Fibroblast of lung (primary cell): ENCODE results near the gene SLC35F4. TPM values are rescaled to one million over a fixed set of nuclear protein-coding genes. Genes with fewer than 3 reads are reported as not detected.
A peak's percentile ranks its signal among the peaks of the same experiment; 100 is the strongest.
"Not testable (repeated sequence)": the region's sequence is repeated elsewhere in the genome, so short reads cannot be mapped to it uniquely, and the experiment has no call there.

Experiments used
- DNase-seq, 2 donors: peaks; one replicate each; pipeline versions ENCODE4 v3.0.0 to v3.0.0-alpha.2; 2010; ENCODE audit warnings: low read depth in 2 of 2
- H2AFZ ChIP-seq: 2 replicates; pipeline ENCODE4 v1.5.1; 2012; ENCODE audit warnings: low read length, control low read depth, inconsistent platforms
- H3K27ac ChIP-seq: 2 replicates; pipeline ENCODE4 v1.5.1; 2011; ENCODE audit warnings: low read length, control low read depth; ENCODE audit not compliant: insufficient read depth
- H3K27me3 ChIP-seq: 2 replicates; pipeline ENCODE4 v1.5.1; 2011; ENCODE audit warnings: mild to moderate bottlenecking, low read length; ENCODE audit not compliant: control insufficient read depth, insufficient read depth
- H3K36me3 ChIP-seq: 2 replicates; pipeline ENCODE4 v1.5.1; 2011; ENCODE audit warnings: low read length; ENCODE audit not compliant: control insufficient read depth, insufficient read depth
- H3K4me1 ChIP-seq: 2 replicates; pipeline ENCODE4 v1.5.1; 2011; ENCODE audit warnings: low read length; ENCODE audit not compliant: control insufficient read depth, insufficient read depth; ENCODE audit errors: extremely low read depth
- H3K4me2 ChIP-seq: 2 replicates; pipeline ENCODE4 v1.5.1; 2011; ENCODE audit warnings: low read length, control low read depth; ENCODE audit not compliant: insufficient read depth; ENCODE audit errors: extremely low read depth
- H3K4me3 ChIP-seq, 4 experiments: fragments of 200-600 bp in 1 of 4; sonication (generic) in 1 of 4; replicated peaks in 1 of 4; 2 replicates each; pipeline ENCODE4 v1.5.1; 2011 to 2016; ENCODE audit warnings: low read length in 4 of 4, low read depth in 3 of 4, mild to moderate bottlenecking in 3 of 4, control low read depth in 2 of 4, inconsistent platforms in 1 of 4, mixed read lengths in 1 of 4; ENCODE audit not compliant: insufficient read depth in 1 of 4; ENCODE audit errors: control extremely low read depth in 1 of 4
- H3K79me2 ChIP-seq: 2 replicates; pipeline ENCODE4 v1.5.1; 2012; ENCODE audit warnings: mild to moderate bottlenecking, low read length, inconsistent platforms; ENCODE audit not compliant: control insufficient read depth, insufficient read depth
- H3K9ac ChIP-seq: 2 replicates; pipeline ENCODE4 v1.5.1; 2011; ENCODE audit warnings: mild to moderate bottlenecking, low read length, control low read depth; ENCODE audit not compliant: insufficient read depth
- H3K9me3 ChIP-seq: 2 replicates; pipeline ENCODE4 v1.5.1; 2012; ENCODE audit warnings: low read depth, low read length; ENCODE audit not compliant: control insufficient read depth, insufficient read depth
- H4K20me1 ChIP-seq: 2 replicates; pipeline ENCODE4 v1.5.1; 2011; ENCODE audit warnings: low read length; ENCODE audit not compliant: control insufficient read depth, insufficient read depth; ENCODE audit errors: extremely low read depth
- EZH2 ChIP-seq: IDR thresholded peaks from 2 replicates; pipeline ENCODE4 v1.5.1; 2012; ENCODE audit warnings: low read length, control low read depth, mild to moderate bottlenecking; ENCODE audit errors: missing control alignments
- polyA plus RNA-seq, 2 donors: library from polyadenylated mRNA; depleted of rRNA in 1 of 2; stranded (reverse) in 1 of 2; unstranded in 1 of 2; fragments of >200 nt; gene quantifications; 2 replicates each; pipeline ENCODE4 v1.2.1, GENCODE V29; 2011 to 2012; ENCODE audit warnings: missing spikeins in 1 of 2
- total RNA-seq: library from RNA; depleted of rRNA; stranded (reverse); fragments of >200 nt; gene quantifications from 2 replicates; pipeline ENCODE4 v1.2.1, GENCODE V29; 2014
- TF ChIP-seq, protein P1 (sequence below), 2 donors: IDR thresholded peaks in 1 of 2; conservative IDR thresholded peaks in 1 of 2; 1 replicate in 1 of 2; 2 replicates in 1 of 2; pipeline ENCODE4 v1.5.1; 2011 to 2012; ENCODE audit warnings: low read length in 2 of 2, control low read depth in 1 of 2, inconsistent platforms in 1 of 2, low read depth in 1 of 2, mild to moderate bottlenecking in 1 of 2

The SLC35F4 gene
- total and polyA plus RNA-seq, 2 donors (not counting 1 experiment from before 2014, with no cell fraction given), result not detected

GRCh38 chr14:57725399-57726077 is 140.4 kb downstream of the SLC35F4 start:
- Histone ChIP-seq H3K79me2 (no peaks in the 10 kb centered on the region), H3K9ac (no peak overlapping the region), H3K36me3 (no peaks in the 10 kb centered on the region), H2AFZ (no peak overlapping the region), H3K4me1 (no peaks in the 10 kb centered on the region), H3K9me3 (no peaks in the 10 kb centered on the region), H3K27me3 (no peaks in the 10 kb centered on the region), H4K20me1 (no peaks in the 10 kb centered on the region), H3K4me2 (no peak overlapping the region), H3K4me3 (no peak overlapping the region), H3K27ac (no peak overlapping the region)
- peak in 1 of 2 donors; percentile 77 for DNase-seq
- TF ChIP-seq, protein P1, sequence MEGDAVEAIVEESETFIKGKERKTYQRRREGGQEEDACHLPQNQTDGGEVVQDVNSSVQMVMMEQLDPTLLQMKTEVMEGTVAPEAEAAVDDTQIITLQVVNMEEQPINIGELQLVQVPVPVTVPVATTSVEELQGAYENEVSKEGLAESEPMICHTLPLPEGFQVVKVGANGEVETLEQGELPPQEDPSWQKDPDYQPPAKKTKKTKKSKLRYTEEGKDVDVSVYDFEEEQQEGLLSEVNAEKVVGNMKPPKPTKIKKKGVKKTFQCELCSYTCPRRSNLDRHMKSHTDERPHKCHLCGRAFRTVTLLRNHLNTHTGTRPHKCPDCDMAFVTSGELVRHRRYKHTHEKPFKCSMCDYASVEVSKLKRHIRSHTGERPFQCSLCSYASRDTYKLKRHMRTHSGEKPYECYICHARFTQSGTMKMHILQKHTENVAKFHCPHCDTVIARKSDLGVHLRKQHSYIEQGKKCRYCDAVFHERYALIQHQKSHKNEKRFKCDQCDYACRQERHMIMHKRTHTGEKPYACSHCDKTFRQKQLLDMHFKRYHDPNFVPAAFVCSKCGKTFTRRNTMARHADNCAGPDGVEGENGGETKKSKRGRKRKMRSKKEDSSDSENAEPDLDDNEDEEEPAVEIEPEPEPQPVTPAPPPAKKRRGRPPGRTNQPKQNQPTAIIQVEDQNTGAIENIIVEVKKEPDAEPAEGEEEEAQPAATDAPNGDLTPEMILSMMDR (conservative IDR thresholded peaks at IDR 0.05 in 1 of 2, IDR thresholded peaks at IDR 0.05 in 1 of 2; ENCODE audit: low read depth in 1 of 2, low read length in 2 of 2), result no peak
- no peak for TF ChIP-seq EZH2

GRCh38 chr14:57722141-57722540 is 143.8 kb downstream of the SLC35F4 start:
- not testable (repeated sequence) for H3K27me3 ChIP-seq, H3K79me2 ChIP-seq, H2AFZ ChIP-seq, H3K4me2 ChIP-seq, H3K36me3 ChIP-seq, H3K9ac ChIP-seq, DNase-seq, H3K4me1 ChIP-seq, H4K20me1 ChIP-seq, H3K9me3 ChIP-seq, H3K4me3 ChIP-seq, H3K27ac ChIP-seq

GRCh38 chr14:57714487-57714931 is 151.4 kb downstream of the SLC35F4 start:
- Histone ChIP-seq H3K4me3 (no peak overlapping the region), H3K36me3 (no peaks in the 10 kb centered on the region), H3K4me2 (no peak overlapping the region), H2AFZ (no peak overlapping the region), H3K27me3 (no peaks in the 10 kb centered on the region), H3K27ac (no peak overlapping the region), H4K20me1 (no peaks in the 10 kb centered on the region), H3K9me3 (no peaks in the 10 kb centered on the region), H3K79me2 (no peaks in the 10 kb centered on the region), H3K9ac (no peak overlapping the region), H3K4me1 (no peaks in the 10 kb centered on the region)
- DNase-seq, result no peak
- TF ChIP-seq, protein P1 (conservative IDR thresholded peaks at IDR 0.05 in 1 of 2, IDR thresholded peaks at IDR 0.05 in 1 of 2; ENCODE audit: low read depth in 1 of 2, low read length in 2 of 2), result no peak
- no peak for TF ChIP-seq EZH2
